Psoas muscle (tissue), 8 donors: ENCODE measurements around the gene SIGLEC5. TPM values are rescaled to one million over a fixed set of nuclear protein-coding genes. Genes with fewer than 3 reads are reported as not detected.

Experiments
- ATAC-seq, 4 donors: fragments of 200-7000 bp; cut with Tn5 transposase; one replicate each; pipeline ENCODE4 v1.9.1; 2020; ENCODE audit warnings: moderate library complexity in 3 of 4, mild to moderate bottlenecking in 2 of 4
- DNase-seq, 2 donors: peaks; one replicate each; pipeline ENCODE4 v3.0.0-alpha.2; 2020
- H3K27ac ChIP-seq: fragments of 200-600 bp; one replicate; pipeline ENCODE4 v1.8.0; 2022
- H3K27me3 ChIP-seq, 3 donors: fragments of 200-600 bp in 1 of 3; one replicate each; pipeline versions ENCODE4 v1.6.1 to v1.8.0; 2013 to 2022; ENCODE audit warnings: low read length in 2 of 3, mild to moderate bottlenecking in 2 of 3, moderate library complexity in 1 of 3; ENCODE audit not compliant: insufficient read depth in 3 of 3
- H3K36me3 ChIP-seq, 2 donors: fragments of 200-600 bp in 1 of 2; one replicate each; pipeline versions ENCODE4 v1.6.1 to v1.8.0; 2013 to 2022; ENCODE audit warnings: low read depth in 1 of 2, mild to moderate bottlenecking in 1 of 2, moderate library complexity in 1 of 2; ENCODE audit not compliant: insufficient read depth in 1 of 2
- H3K4me1 ChIP-seq: fragments of 200-600 bp; one replicate; pipeline ENCODE4 v1.8.0; 2022
- H3K4me3 ChIP-seq: fragments of 200-600 bp; one replicate; pipeline ENCODE4 v1.8.0; 2022; ENCODE audit warnings: mild to moderate bottlenecking
- H3K9me3 ChIP-seq: fragments of 200-600 bp; one replicate; pipeline ENCODE4 v1.8.0; 2022
- WGBS, 3 donors: extraction: QIAGEN DNeasy Blood & Tissue Kit; methylation state at CpG; one replicate each; pipeline versions ENCODE4 v1.1.6 to v1.1.7; 2013; 5-methylcytosine and 5-hydroxymethylcytosine counted together
- intact Hi-C, 2 donors: fragments of 100-400 bp; cut with DNase I; formaldehyde crosslinking; loops; one replicate each; pipeline versions ENCODE4 v1.11.0 to v1.14.2; 2022
- polyA plus RNA-seq, 3 donors: library from polyadenylated mRNA; stranded (reverse); fragments of 200-250 nt; gene quantifications; one replicate each; pipeline ENCODE4 v1.2.3, GENCODE V29; 2013
- total RNA-seq, 4 donors: library from RNA; stranded (reverse); fragmentation: NEBNext Ultra II Directional in 2 of 4; extraction: Animal tissue kit (Norgen Biotek cat#: 25700) in 2 of 4; gene quantifications; one replicate each; pipeline versions ENCODE4 v1.2.1 to v1.2.4, GENCODE V29; 2021 to 2023
- TF ChIP-seq, protein P1 (sequence below): fragments of 200-600 bp; IDR thresholded peaks from one replicate; pipeline ENCODE4 v1.8.0; 2022; ENCODE audit warnings: antibody characterized with exemption
- donor health status: healthy with polysubstance abuse.
- donor health status: DM: no; HTN: no; CAD: no; lungs with moderate emphysema.
- donor health status: Bipolar disorder and iron deficiency.
- donor health status: healthy.
- donor health status: DM: yes; HTN: yes; CAD: no.
- donor health status: DM: no; HTN: no; CAD: no.
- donor health status: DM: no; HTN: no; CAD: no.
- donor health status: DM: yes; HTN: yes; CAD: no.

SIGLEC5 gene
- total and polyA plus RNA-seq, 7 donors: 0.01 to 0.65 (median 0.56) TPM; not detected in 4

DNA sequence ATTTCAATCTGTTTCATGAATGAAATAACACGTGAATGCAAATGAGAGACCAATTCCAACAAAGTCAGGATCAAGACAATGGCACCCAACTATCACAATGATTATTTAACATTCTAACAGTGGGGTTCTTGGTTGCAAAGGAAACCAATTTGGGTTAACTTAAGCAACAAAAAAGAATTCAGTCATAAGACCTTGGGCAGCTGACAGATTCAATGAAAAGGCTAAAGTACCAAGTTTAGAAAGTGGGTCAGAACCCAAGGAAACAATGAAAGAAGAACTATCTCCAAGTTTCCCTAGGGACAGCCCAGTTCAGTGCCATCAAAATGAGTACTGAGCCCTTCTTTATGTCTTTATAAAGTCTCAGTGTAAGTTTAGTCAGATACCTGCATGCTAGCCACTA, 33.9 kb upstream of the SIGLEC5 start:
- DNase-seq (no peak), ATAC-seq (no peak)
- H3K9me3 ChIP-seq: peaks cover 5% of the 10 kb centered on the region
- H3K27me3 ChIP-seq: peaks cover 2 to 21% (median 8%) of the 10 kb centered on the region in 3 donors
- H3K4me3 ChIP-seq: no peak overlapping the region
- no peaks in the 10 kb centered on the region for H3K4me1 ChIP-seq
- intact Hi-C loops: no loop called here
- 4 to 32% (median 14%) methylated on average over 1 of the region's 1 CpG for WGBS, 3 donors
- H3K36me3 ChIP-seq: no peaks in the 10 kb centered on the region
- H3K27ac ChIP-seq: no peak overlapping the region
- TF ChIP-seq, protein P1, sequence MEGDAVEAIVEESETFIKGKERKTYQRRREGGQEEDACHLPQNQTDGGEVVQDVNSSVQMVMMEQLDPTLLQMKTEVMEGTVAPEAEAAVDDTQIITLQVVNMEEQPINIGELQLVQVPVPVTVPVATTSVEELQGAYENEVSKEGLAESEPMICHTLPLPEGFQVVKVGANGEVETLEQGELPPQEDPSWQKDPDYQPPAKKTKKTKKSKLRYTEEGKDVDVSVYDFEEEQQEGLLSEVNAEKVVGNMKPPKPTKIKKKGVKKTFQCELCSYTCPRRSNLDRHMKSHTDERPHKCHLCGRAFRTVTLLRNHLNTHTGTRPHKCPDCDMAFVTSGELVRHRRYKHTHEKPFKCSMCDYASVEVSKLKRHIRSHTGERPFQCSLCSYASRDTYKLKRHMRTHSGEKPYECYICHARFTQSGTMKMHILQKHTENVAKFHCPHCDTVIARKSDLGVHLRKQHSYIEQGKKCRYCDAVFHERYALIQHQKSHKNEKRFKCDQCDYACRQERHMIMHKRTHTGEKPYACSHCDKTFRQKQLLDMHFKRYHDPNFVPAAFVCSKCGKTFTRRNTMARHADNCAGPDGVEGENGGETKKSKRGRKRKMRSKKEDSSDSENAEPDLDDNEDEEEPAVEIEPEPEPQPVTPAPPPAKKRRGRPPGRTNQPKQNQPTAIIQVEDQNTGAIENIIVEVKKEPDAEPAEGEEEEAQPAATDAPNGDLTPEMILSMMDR: no peak

DNA sequence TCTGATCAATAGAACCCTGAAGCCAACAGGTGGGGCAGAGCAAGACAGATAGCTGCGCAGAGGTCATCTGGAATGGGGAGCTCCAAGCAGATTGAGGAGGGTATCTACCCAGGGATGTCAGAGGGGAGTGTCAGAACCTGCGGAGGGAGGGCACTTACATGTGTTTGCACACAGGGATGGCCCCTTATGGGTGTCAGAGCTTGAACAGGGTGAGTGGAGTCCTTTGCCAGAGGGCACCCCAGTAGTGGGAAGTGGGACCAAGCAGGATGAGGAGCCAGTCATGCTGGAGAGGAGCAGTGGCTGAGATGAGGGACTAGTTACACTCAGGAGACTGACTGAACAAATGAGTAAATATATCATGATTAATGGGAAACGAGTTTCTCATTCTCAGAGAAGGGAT, 33.4 kb upstream of the SIGLEC5 start:
- intact Hi-C loops: no loop called here
- H3K4me3 ChIP-seq: no peak overlapping the region
- no peaks in the 10 kb centered on the region for H3K4me1 ChIP-seq
- no peak overlapping the region for H3K27ac ChIP-seq
- H3K9me3 ChIP-seq: peaks cover 5% of the 10 kb centered on the region
- DNase-seq (no peak), ATAC-seq (no peak)
- TF ChIP-seq, protein P1: no peak
- 47 to 54% (median 51%) methylated on average over 3 of the region's 3 CpGs for WGBS, 3 donors
- no peaks in the 10 kb centered on the region for H3K36me3 ChIP-seq
- peaks cover 2 to 21% (median 8%) of the 10 kb centered on the region in 3 donors for H3K27me3 ChIP-seq

DNA sequence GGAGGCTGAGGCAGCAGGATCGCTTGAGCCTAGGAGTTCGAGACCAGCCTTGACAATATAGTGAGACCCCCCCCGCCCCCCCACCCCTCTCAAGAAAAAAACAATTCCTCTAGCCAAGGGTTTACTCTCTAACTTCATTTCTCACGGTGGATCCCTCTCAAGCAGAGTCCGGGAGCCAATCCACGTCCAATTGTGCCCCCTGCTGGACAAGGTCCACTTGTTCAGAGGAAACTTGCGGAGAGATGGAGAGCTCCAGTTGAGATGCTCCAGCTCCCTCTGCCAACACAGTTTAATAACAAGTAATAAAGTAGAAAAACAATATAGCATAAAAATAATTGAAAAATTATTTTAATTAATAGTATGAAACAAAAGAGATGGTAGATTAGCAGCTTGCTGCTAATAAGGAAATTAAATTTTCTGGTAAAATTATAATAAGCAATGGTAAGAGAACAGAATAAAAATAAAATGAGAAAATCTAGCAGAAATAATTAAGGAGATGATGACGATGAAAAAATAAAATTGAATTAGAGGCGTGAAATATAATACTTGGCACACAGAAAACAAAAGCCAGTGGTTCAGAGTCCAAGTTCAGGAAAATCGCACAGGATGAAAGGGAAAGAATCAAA, 30.9 kb upstream of the SIGLEC5 start:
- H3K4me1 ChIP-seq: no peaks in the 10 kb centered on the region
- H3K4me3 ChIP-seq: no peak overlapping the region
- TF ChIP-seq, protein P1: peak; percentile 54
- H3K27ac ChIP-seq: no peak overlapping the region
- DNase-seq (peak; percentile 59 to 73), ATAC-seq (no peak)
- H3K27me3 ChIP-seq: peaks cover 2 to 21% (median 8%) of the 10 kb centered on the region in 3 donors
- intact Hi-C loops: no loop called here
- no peaks in the 10 kb centered on the region for H3K36me3 ChIP-seq
- no peaks in the 10 kb centered on the region for H3K9me3 ChIP-seq
- WGBS, 3 donors: 12 to 15% (median 12%) methylated on average over 9 to 10 of the region's 10 CpGs

DNA sequence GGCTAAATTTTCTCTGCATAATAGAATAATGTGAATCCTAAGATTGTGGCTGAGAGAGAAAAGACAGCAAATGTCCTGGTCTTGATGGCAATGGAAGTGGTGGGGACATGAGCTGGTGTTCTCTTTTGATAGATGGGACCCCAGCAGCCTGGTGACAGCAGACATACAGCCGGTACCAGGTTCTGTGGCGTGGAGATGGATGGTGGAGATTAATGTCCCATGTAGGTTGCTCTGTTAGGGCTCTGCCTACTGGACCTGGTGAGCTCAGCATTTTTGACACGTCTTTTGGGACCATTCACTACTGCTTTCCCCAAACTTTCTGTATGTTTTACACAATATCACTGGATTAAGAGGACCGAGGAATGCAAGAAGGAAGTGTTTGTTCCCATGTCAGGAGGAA, 24.6 kb upstream of the SIGLEC5 start:
- TF ChIP-seq, protein P1: no peak
- Histone ChIP-seq H3K9me3 (no peaks in the 10 kb centered on the region), H3K27ac (no peak overlapping the region)

More for the DNA sequence above, 24.6 kb upstream of the SIGLEC5 start:
- Histone ChIP-seq H3K4me3 (no peak overlapping the region), H3K27me3 (peaks cover 0 to 4% (median 0%) of the 10 kb centered on the region in 3 donors), H3K36me3 (no peaks in the 10 kb centered on the region), H3K4me1 (no peaks in the 10 kb centered on the region)
- intact Hi-C loops: loop anchor here (5.0 to 10.0 kb wide), 3 partner anchors 180 to 317 kb away; partner anchors contain the start of gene CEACAM18 (in 1 of the 2)
- DNase-seq (no peak), ATAC-seq (no peak)
- 51 to 75% (median 51%) methylated on average over 4 of the region's 4 CpGs for WGBS, 3 donors
